Common myeloid progenitor, CD34-positive (primary cell): Measurements from ENCODE around the gene RNF11.
A peak's percentile ranks its signal among the peaks of the same experiment; 100 is the strongest.

Source experiments
- CTCF ChIA-PET: fragments of 350-600 bp; sonication (Branson Sonifier 250); formaldehyde crosslinking; loops from one replicate; lab custom pipeline; 2021; ENCODE audit warnings: antibody characterized with exemption; lab: Charles Lee
- POLR2A ChIA-PET: fragments of 350-600 bp; sonication (Branson Sonifier 250); formaldehyde crosslinking; loops from one replicate; lab custom pipeline; 2021; ENCODE audit warnings: antibody characterized with exemption; lab: Charles Lee
- DNase-seq, 3 donors: peaks; one replicate each; pipeline versions ENCODE4 v3.0.0 to v3.0.0-alpha.2; 2013
- H3K27ac ChIP-seq, 2 experiments: 1 replicate in 1 of 2; 2 replicates in 1 of 2; pipeline ENCODE4 v1.7.0; 2013; ENCODE audit warnings: inconsistent platforms in 2 of 2, low read length in 2 of 2, mild to moderate bottlenecking in 2 of 2, low read depth in 1 of 2, moderate library complexity in 1 of 2; ENCODE audit not compliant: severe bottlenecking in 2 of 2, insufficient read depth in 1 of 2, poor library complexity in 1 of 2
- H3K27me3 ChIP-seq, 5 experiments: replicated peaks in 2 of 5; 1 replicate in 3 of 5; 2 replicates in 2 of 5; pipeline versions ENCODE4 v1.6.1 to v1.7.0; 2013; ENCODE audit warnings: low read length in 4 of 5, mild to moderate bottlenecking in 2 of 5, moderate library complexity in 2 of 5, inconsistent platforms in 1 of 5; ENCODE audit not compliant: insufficient read depth in 5 of 5, control insufficient read depth in 4 of 5
- H3K36me3 ChIP-seq, 4 experiments: 1 replicate in 2 of 4; 2 replicates in 2 of 4; pipeline versions ENCODE4 v1.6.1 to v1.7.0; 2013; ENCODE audit warnings: low read length in 3 of 4, control low read depth in 1 of 4, mild to moderate bottlenecking in 1 of 4; ENCODE audit not compliant: control insufficient read depth in 4 of 4, insufficient read depth in 4 of 4
- H3K4me1 ChIP-seq, 4 experiments: 1 replicate in 3 of 4; 2 replicates in 1 of 4; pipeline versions ENCODE4 v1.6.1 to v1.7.1; 2013; ENCODE audit warnings: low read length in 3 of 4, mild to moderate bottlenecking in 3 of 4, control low read depth in 1 of 4, inconsistent platforms in 1 of 4, moderate library complexity in 1 of 4; ENCODE audit not compliant: control insufficient read depth in 4 of 4, insufficient read depth in 4 of 4; ENCODE audit errors: control extremely low read depth in 1 of 4
- H3K4me3 ChIP-seq, 7 experiments: 1 replicate in 4 of 7; 2 replicates in 3 of 7; pipeline versions ENCODE4 v1.5.1 to v1.7.0; 2013; ENCODE audit warnings: mild to moderate bottlenecking in 7 of 7, low read length in 6 of 7, moderate library complexity in 6 of 7, inconsistent platforms in 2 of 7, low read depth in 2 of 7, control low read depth in 1 of 7; ENCODE audit not compliant: insufficient read depth in 4 of 7, control insufficient read depth in 1 of 7; ENCODE audit errors: extremely low read depth in 1 of 7
- H3K9me3 ChIP-seq, 5 experiments: 1 replicate in 4 of 5; 2 replicates in 1 of 5; pipeline versions ENCODE4 v1.6.1 to v1.7.1; 2013; ENCODE audit warnings: low read length in 4 of 5, mild to moderate bottlenecking in 2 of 5, inconsistent platforms in 1 of 5, low read depth in 1 of 5, moderate library complexity in 1 of 5; ENCODE audit not compliant: control insufficient read depth in 4 of 5, insufficient read depth in 2 of 5; ENCODE audit errors: control extremely low read depth in 1 of 5
- WGBS: methylation state at CpG from one replicate; pipeline ENCODE4 v1.1.5; 2013; ENCODE audit not compliant: insufficient coverage; 5-methylcytosine and 5-hydroxymethylcytosine counted together

The RNF11 gene

GRCh38 chr1:51310871-51311613 lies 75.0 kb downstream of the RNF11 start:
- POLR2A ChIA-PET: no interaction called here

GRCh38 chr1:51311826-51312225 lies 75.8 kb downstream of the RNF11 start:
- ChIA-PET POLR2A (no interaction called here), CTCF (interaction anchor here (0.8 to 4.5 kb wide), 4 partner anchors 9 to 122 kb away, joined by 3 to 29 read pairs (median 5); no protein-coding TSS in a partner anchor)
- Histone ChIP-seq H3K36me3 (no peaks in the 10 kb centered on the region), H3K4me3 (no peak overlapping the region), H3K9me3 (no peaks in the 10 kb centered on the region), H3K27me3 (no peaks in the 10 kb centered on the region), H3K4me1 (peaks cover 2 to 56% (median 52%) of the 10 kb centered on the region in 4 experiments), H3K27ac (no peak overlapping the region)
- DNase-seq: no peak
- 98% methylated on average over 5 of the region's 5 CpGs for WGBS

More at GRCh38 chr1:51310871-51311613, 75.0 kb downstream of the RNF11 start:
- H3K27ac ChIP-seq: no peak overlapping the region
- H3K9me3 ChIP-seq: no peaks in the 10 kb centered on the region
- no peaks in the 10 kb centered on the region for H3K27me3 ChIP-seq
- H3K36me3 ChIP-seq: no peaks in the 10 kb centered on the region
- CTCF ChIA-PET: interaction anchor here (0.8 to 4.5 kb wide), 2 partner anchors 13 to 15 kb away, joined by 3 to 29 read pairs; no protein-coding TSS in a partner anchor
- H3K4me1 ChIP-seq: peaks cover 2 to 48% (median 45%) of the 10 kb centered on the region in 4 experiments
- 39% methylated on average over 10 of the region's 15 CpGs for whole genome bisulfite sequencing
- no peak overlapping the region for H3K4me3 ChIP-seq
- DNase-seq: no peak

GRCh38 chr1:51312718-51313117 lies 76.6 kb downstream of the RNF11 start:
- ChIA-PET POLR2A (no interaction called here), CTCF (interaction anchor here (1.3 to 4.5 kb wide), 5 partner anchors 9 to 123 kb away, joined by 3 to 29 read pairs (median 6); no protein-coding TSS in a partner anchor)
- Histone ChIP-seq H3K4me1 (peaks cover 2 to 59% (median 55%) of the 10 kb centered on the region in 4 experiments), H3K36me3 (no peaks in the 10 kb centered on the region), H3K9me3 (no peaks in the 10 kb centered on the region), H3K27me3 (no peaks in the 10 kb centered on the region), H3K4me3 (no peak overlapping the region), H3K27ac (no peak overlapping the region)
- WGBS: 100% methylated on average over 3 of the region's 4 CpGs
- no peak for DNase-seq

GRCh38 chr1:51313268-51313852 lies 77.3 kb downstream of the RNF11 start:
- Histone ChIP-seq H3K27me3 (no peaks in the 10 kb centered on the region), H3K27ac (no peak overlapping the region), H3K4me3 (peak overlapping the region in 1 of 7 experiments; percentile 25), H3K4me1 (peaks cover 2 to 59% (median 55%) of the 10 kb centered on the region in 4 experiments), H3K9me3 (no peaks in the 10 kb centered on the region), H3K36me3 (no peaks in the 10 kb centered on the region)
- ChIA-PET CTCF (interaction anchor here (0.7 to 4.5 kb wide), 6 partner anchors 8 to 124 kb away, joined by 3 to 29 read pairs (median 5); no protein-coding TSS in a partner anchor), POLR2A (no interaction called here)
- DNase-seq: no peak
- WGBS: 94% methylated on average over 4 of the region's 5 CpGs

- POLR2A ChIA-PET: no interaction called here
- peak overlapping the region; percentile 14 to 64 for H3K27ac ChIP-seq
- WGBS: 19% methylated on average over 5 of the region's 12 CpGs
- peak in 1 of 3 donors; percentile 58 for DNase-seq
- H3K4me3 ChIP-seq: peak overlapping the region in 2 of 7 experiments; percentile 28 to 48
- no peaks in the 10 kb centered on the region for H3K27me3 ChIP-seq
- no peaks in the 10 kb centered on the region for H3K36me3 ChIP-seq
- CTCF ChIA-PET: interaction anchor here (0.7 to 4.5 kb wide), 6 partner anchors 9 to 104 kb away, joined by 3 to 29 read pairs (median 4); no protein-coding TSS in a partner anchor
- H3K4me1 ChIP-seq: peaks cover 2 to 59% (median 55%) of the 10 kb centered on the region in 4 experiments
- no peaks in the 10 kb centered on the region for H3K9me3 ChIP-seq
Measured at GRCh38 chr1:51313961-51314777, 78.1 kb downstream of the RNF11 start.

GRCh38 chr1:51314974-51315373 lies 78.9 kb downstream of the RNF11 start:
- Histone ChIP-seq H3K4me3 (no peak overlapping the region), H3K27me3 (no peaks in the 10 kb centered on the region), H3K27ac (no peak overlapping the region), H3K9me3 (no peaks in the 10 kb centered on the region), H3K36me3 (no peaks in the 10 kb centered on the region), H3K4me1 (peaks cover 2 to 59% (median 55%) of the 10 kb centered on the region in 4 experiments)
- DNase-seq: no peak
- POLR2A ChIA-PET: no interaction called here
- CTCF ChIA-PET: interaction anchor here (1.1 to 4.5 kb wide), 3 partner anchors 10 to 27 kb away, joined by 4 to 29 read pairs (median 4); no protein-coding TSS in a partner anchor
- WGBS: 71% methylated on average over 2 of the region's 3 CpGs
